Activated CD8-positive, alpha-beta memory T cell treated with anti-CD3 and anti-CD28 coated beads, Interleukin-2, amount 10 ng/mL, durations not matched to agents 7 days and 5 days (primary cell): ENCODE data around the gene TOMM40. TPM values are rescaled to one million over a fixed set of nuclear protein-coding genes. Genes with fewer than 3 reads are reported as not detected.

Experiments used
- ATAC-seq: fragments of 150-1000 bp; cut with Tn5 transposase; one replicate; pipeline ENCODE4 v1.10.0; 2021; ENCODE audit warnings: moderate library complexity
- CTCF ChIA-PET: fragments of 350-600 bp; sonication (Branson Sonifier 250); formaldehyde crosslinking; loops from one replicate; lab custom pipeline; 2021; ENCODE audit warnings: antibody characterized with exemption; lab: Charles Lee
- DNase-seq: peaks from one replicate; pipeline ENCODE4 v3.0.0-alpha.2; 2020
- H3K27ac Mint-ChIP-seq: one replicate; pipeline ENCODE4 v1.8.0; 2021; ENCODE audit warnings: mild to moderate bottlenecking, mixed read lengths
- H3K27me3 Mint-ChIP-seq: one replicate; pipeline ENCODE4 v1.8.0; 2021; ENCODE audit warnings: mixed read lengths
- H3K36me3 Mint-ChIP-seq: one replicate; pipeline ENCODE4 v1.8.0; 2021; ENCODE audit warnings: mild to moderate bottlenecking, mixed read lengths
- H3K4me1 Mint-ChIP-seq: one replicate; pipeline ENCODE4 v1.8.0; 2021; ENCODE audit warnings: mixed read lengths
- H3K4me3 Mint-ChIP-seq: one replicate; pipeline ENCODE4 v1.8.0; 2021; ENCODE audit warnings: mild to moderate bottlenecking, moderate library complexity, mixed read lengths
- H3K9me3 Mint-ChIP-seq: one replicate; pipeline ENCODE4 v1.8.0; 2022; ENCODE audit warnings: low read depth, mixed read lengths
- total RNA-seq, 2 experiments: library from RNA; stranded (reverse); gene quantifications; one replicate each; pipeline ENCODE4 v1.2.3, GENCODE V29; 2021

TOMM40 gene
- 100 to 1,000 TPM in 1 of 2 experiments, 10 to 100 TPM in 1; 66.9 to 103 TPM for total RNA-seq

- H3K4me3 Mint-ChIP-seq, result peak within 1 kb of the TSS; percentile 90
- H3K36me3 Mint-ChIP-seq, result peaks cover 34% of the 10 kb centered on the region
- H3K27ac Mint-ChIP-seq, result peak within 1 kb of the TSS; percentile 91
- CTCF ChIA-PET, result interaction anchor here (0.9 to 1.4 kb wide), 3 partner anchors 12 to 168 kb away, joined by 3 to 8 read pairs (median 7); no protein-coding TSS in a partner anchor
- ATAC-seq (no peak), DNase-seq (peak; percentile 58)
- H3K27me3 Mint-ChIP-seq, result no peaks in the 10 kb centered on the region
- no peaks in the 10 kb centered on the region for H3K9me3 Mint-ChIP-seq
- H3K4me1 Mint-ChIP-seq, result peaks cover 38% of the 10 kb centered on the region
Measured at GRCh38 chr19:44891016-44891882, at the start of gene TOMM40. Gene TOMM40, plus strand, starts transcription at chr19:44891254. Its CDS starts 162 bp downstream, at chr19:44891416.

DNA sequence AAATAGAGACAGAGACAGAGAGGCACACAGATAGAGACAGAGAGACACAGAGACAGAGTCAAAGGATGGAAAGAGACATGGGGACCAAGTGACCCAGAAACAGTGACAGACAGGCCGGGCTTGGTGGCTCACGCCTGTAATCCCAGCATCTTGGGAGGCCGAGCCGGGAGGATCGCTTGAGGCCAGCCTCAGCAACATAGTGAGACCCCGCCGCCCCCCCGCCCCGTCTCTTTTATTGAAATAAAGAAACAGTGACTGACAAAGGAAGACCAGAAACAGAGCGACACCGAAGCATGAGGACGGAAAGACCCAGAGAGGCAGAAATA, 45.8 kb upstream of the TOMM40 start:
- no peaks in the 10 kb centered on the region for H3K9me3 Mint-ChIP-seq
- H3K4me3 Mint-ChIP-seq, result peak overlapping the region; percentile 74
- CTCF ChIA-PET, result interaction anchor here (1.1 to 2.5 kb wide), 5 partner anchors 60 to 190 kb away, joined by 4 to 12 read pairs (median 4); no protein-coding TSS in a partner anchor
- H3K27me3 Mint-ChIP-seq, result peaks cover 38% of the 10 kb centered on the region
- no peaks in the 10 kb centered on the region for H3K36me3 Mint-ChIP-seq
- peaks cover 21% of the 10 kb centered on the region for H3K4me1 Mint-ChIP-seq
- DNase-seq, result no peak
- H3K27ac Mint-ChIP-seq, result peak overlapping the region; percentile 55
- ATAC-seq, result no peak

DNA sequence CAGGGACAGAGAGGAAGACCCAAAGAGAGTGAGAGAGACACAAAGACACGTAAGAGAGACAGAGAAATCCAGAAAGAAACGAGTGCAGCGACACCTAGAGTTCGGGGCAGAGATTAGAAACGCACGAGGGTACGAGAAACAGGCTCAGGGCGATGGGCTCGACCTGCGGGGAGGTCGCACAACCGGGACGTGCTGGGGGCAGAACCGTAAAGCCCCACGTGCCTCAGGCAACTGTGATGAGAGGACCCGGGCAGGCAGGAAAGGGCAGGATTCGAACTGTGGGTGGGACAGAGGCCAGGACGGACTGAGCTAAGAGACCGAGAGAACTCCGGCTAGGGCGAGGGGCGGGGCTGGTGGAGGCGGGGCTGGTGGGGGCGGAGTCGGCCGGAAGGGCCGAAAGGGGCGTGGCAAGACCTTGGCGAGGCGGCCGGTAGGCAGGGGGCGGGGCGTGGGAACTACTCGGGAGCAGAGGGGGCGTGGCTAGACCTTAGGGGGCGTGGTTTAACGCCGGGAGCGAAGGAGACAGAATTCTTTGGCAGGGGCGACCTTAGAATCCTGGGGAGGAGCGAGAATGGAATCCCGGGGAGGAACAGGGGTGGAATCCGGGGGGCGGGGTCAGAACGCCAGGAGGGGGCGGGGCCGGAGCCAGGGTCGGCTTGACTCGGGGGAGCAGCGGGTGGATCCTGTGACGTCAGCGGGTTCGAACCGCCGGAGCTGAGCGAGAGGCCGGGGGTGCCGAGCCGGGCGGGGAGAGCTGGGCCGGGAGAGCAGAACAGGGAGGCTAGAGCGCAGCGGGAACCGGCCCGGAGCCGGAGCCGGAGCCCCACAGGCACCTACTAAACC, 45.2 kb upstream of the TOMM40 start, which contains the start of gene NECTIN2:
NECTIN2 (plus strand) TSS at position 686 of the 843 bp plus-strand sequence. CDS start 229 bp downstream, outside the sequence.
- CTCF ChIA-PET, result interaction anchor here (0.7 to 2.5 kb wide), 9 partner anchors 38 to 191 kb away, joined by 3 to 12 read pairs (median 4); no protein-coding TSS in a partner anchor
- peaks cover 38% of the 10 kb centered on the region for H3K27me3 Mint-ChIP-seq
- DNase-seq (peak; percentile 93), ATAC-seq (peak; percentile 74)
- H3K36me3 Mint-ChIP-seq, result no peaks in the 10 kb centered on the region
- H3K27ac Mint-ChIP-seq, result peak within 1 kb of the TSS; percentile 55
- no peaks in the 10 kb centered on the region for H3K9me3 Mint-ChIP-seq
- H3K4me1 Mint-ChIP-seq, result peaks cover 21% of the 10 kb centered on the region
- peak within 1 kb of the TSS; percentile 74 for H3K4me3 Mint-ChIP-seq

DNA sequence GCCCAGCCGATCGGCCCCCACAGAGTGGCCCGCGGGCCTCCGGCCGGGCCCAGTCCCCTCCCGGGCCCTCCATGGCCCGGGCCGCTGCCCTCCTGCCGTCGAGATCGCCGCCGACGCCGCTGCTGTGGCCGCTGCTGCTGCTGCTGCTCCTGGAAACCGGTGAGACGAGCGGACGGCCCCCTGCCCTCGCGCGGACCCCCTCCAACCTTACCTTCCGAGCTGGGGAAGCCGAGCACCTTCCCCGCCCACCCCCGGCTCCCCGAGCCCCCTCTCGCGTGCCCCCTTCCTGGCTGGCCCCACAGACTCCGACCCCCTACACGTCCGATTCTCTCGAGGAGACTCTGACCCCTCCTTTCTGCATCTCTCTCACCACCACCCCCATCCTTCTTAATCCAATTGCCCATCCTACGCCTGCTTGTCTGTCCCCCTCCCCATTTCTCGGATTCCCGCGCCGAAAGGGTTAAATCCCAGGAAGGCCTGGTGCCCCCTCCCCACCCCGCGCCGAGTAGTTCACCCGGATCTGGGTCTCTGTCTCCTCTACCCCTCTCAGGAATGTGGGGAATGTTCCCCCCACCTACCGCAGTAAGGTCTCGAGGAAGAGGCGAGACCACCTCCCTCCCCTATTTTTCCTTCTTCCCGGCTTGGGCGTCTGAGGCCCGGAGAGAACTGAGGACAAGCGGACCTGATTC, 44.5 kb upstream of the TOMM40 start:
- peaks cover 41% of the 10 kb centered on the region for H3K27me3 Mint-ChIP-seq
- H3K4me3 Mint-ChIP-seq, result peak overlapping the region; percentile 74
- ATAC-seq (no peak), DNase-seq (no peak)
- no peaks in the 10 kb centered on the region for H3K9me3 Mint-ChIP-seq
- CTCF ChIA-PET, result interaction anchor here (0.9 to 2.5 kb wide), 8 partner anchors 12 to 192 kb away, joined by 3 to 12 read pairs (median 4); no protein-coding TSS in a partner anchor
- no peaks in the 10 kb centered on the region for H3K36me3 Mint-ChIP-seq
- H3K27ac Mint-ChIP-seq, result no peak overlapping the region
- H3K4me1 Mint-ChIP-seq, result peaks cover 19% of the 10 kb centered on the region

- DNase-seq (no peak), ATAC-seq (no peak)
- Mint-ChIP-seq H3K4me1 (peaks cover 19% of the 10 kb centered on the region), H3K36me3 (no peaks in the 10 kb centered on the region), H3K9me3 (no peaks in the 10 kb centered on the region), H3K4me3 (peak overlapping the region; percentile 19), H3K27me3 (peaks cover 41% of the 10 kb centered on the region), H3K27ac (no peak overlapping the region)
- CTCF ChIA-PET, result interaction anchor here (0.9 to 2.5 kb wide), 6 partner anchors 12 to 193 kb away, joined by 3 to 12 read pairs (median 4); no protein-coding TSS in a partner anchor
Measured at GRCh38 chr19:44847144-44848035, 43.7 kb upstream of the TOMM40 start.

DNA sequence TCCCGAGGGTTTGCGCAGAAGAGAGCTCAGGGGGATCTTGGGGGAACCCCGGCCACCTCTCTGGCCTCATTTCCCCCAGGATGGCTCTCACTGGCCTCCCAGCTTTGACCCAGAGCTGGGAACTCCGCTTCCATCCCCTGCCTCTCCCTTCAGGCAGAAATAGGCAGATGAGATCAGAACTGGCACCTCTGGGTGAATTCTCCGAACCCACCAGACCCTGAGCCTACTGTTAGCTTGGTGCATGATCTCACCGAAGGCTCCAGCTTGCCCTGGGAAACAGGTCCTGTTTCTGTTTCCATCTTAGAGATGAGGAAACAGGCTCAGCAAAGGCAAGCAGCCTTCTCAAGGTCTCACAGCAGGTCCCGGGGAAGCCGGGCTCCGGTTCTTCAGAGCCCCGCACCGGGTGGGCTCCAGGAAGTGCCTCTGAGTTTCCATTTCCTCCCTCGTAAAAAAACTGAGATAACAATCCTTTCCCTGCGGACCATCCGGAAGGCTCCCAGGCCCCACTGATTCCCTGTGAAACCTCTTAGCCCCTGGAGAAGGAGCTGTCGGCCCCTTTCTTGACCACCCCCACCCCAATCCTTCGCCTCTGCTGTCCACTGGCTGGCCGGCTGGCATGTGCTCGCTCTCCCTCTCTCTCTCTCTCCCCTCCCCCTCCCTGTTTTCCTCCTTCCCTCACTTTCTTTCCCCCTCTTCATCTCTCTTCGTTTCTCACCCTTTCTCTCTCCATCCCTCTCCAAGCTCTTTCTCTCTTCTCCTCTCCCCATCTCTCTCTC, 42.8 kb upstream of the TOMM40 start:
- no peak overlapping the region for H3K27ac Mint-ChIP-seq
- no peak overlapping the region for H3K4me3 Mint-ChIP-seq
- peaks cover 44% of the 10 kb centered on the region for H3K27me3 Mint-ChIP-seq
- H3K9me3 Mint-ChIP-seq, result no peaks in the 10 kb centered on the region
- no peaks in the 10 kb centered on the region for H3K36me3 Mint-ChIP-seq
- DNase-seq (no peak), ATAC-seq (no peak)
- CTCF ChIA-PET, result interaction anchor here (0.9 to 1.8 kb wide), 4 partner anchors 11 to 194 kb away, joined by 3 to 4 read pairs (median 4); no protein-coding TSS in a partner anchor
- H3K4me1 Mint-ChIP-seq, result peaks cover 19% of the 10 kb centered on the region

DNA sequence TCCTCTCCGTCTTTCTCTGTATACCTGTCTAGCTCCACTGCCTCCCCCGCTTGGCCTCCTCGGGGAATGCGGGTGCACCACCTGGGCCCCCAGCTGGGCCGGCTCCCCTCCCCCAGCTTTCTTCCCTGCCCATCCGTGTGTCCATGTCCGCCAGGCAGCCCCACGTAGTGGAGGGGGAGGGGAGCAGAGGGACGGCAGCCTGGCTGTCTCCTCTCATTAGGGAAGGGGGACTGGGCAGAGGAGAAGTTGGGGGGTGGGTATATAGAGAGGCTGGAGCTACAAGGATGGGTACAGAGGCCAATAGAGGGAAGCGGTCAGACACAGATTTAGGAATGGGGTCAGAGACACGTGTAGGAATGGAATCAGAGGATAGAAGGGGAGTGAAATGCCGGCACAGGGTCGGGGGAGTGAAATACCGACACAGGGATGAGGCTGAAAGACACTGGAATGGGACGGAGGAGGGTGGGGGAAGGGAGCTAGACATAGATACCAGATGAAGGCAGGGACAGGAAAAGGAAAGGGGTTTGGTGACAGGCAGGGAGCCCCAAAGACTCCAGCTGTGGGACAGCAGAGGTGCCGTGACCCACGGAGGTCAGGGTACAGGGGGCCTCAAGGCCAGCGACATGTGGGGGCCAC, 42.1 kb upstream of the TOMM40 start:
- ATAC-seq (no peak), DNase-seq (no peak)
- CTCF ChIA-PET, result interaction anchor here (0.9 kb wide), 3 partner anchors 65 to 194 kb away, joined by 3 to 4 read pairs (median 3); no protein-coding TSS in a partner anchor
- peaks cover 48% of the 10 kb centered on the region for H3K27me3 Mint-ChIP-seq
- H3K9me3 Mint-ChIP-seq, result no peaks in the 10 kb centered on the region
- no peak overlapping the region for H3K4me3 Mint-ChIP-seq
- H3K36me3 Mint-ChIP-seq, result no peaks in the 10 kb centered on the region
- peaks cover 19% of the 10 kb centered on the region for H3K4me1 Mint-ChIP-seq
- H3K27ac Mint-ChIP-seq, result no peak overlapping the region

- CTCF ChIA-PET, result interaction anchor here (1.2 to 1.3 kb wide), 2 partner anchors 127 to 128 kb away, joined by 3 to 4 read pairs; no protein-coding TSS in a partner anchor
- H3K4me1 Mint-ChIP-seq, result peaks cover 9% of the 10 kb centered on the region
Measured at GRCh38 chr19:44850641-44851109, 40.4 kb upstream of the TOMM40 start.

GRCh38 chr19:44851427-44851826, 39.6 kb upstream of the TOMM40 start:
- ATAC-seq, result no peak
- CTCF ChIA-PET, result interaction anchor here (1.2 to 1.4 kb wide), 3 partner anchors 127 to 281 kb away, joined by 3 to 4 read pairs (median 3); no protein-coding TSS in a partner anchor
- no peak overlapping the region for H3K4me3 Mint-ChIP-seq
- H3K4me1 Mint-ChIP-seq, result peaks cover 12% of the 10 kb centered on the region
- no peak for DNase-seq
- H3K27ac Mint-ChIP-seq, result no peak overlapping the region
- peaks cover 40% of the 10 kb centered on the region for H3K27me3 Mint-ChIP-seq
- H3K9me3 Mint-ChIP-seq, result no peaks in the 10 kb centered on the region
- H3K36me3 Mint-ChIP-seq, result no peaks in the 10 kb centered on the region

More at GRCh38 chr19:44850641-44851109, 40.4 kb upstream of the TOMM40 start:
- Mint-ChIP-seq H3K4me3 (no peak overlapping the region), H3K36me3 (no peaks in the 10 kb centered on the region), H3K27me3 (peaks cover 40% of the 10 kb centered on the region), H3K27ac (no peak overlapping the region), H3K9me3 (no peaks in the 10 kb centered on the region)
- ATAC-seq, result no peak
- DNase-seq, result no peak

GRCh38 chr19:44855606-44856005, 35.4 kb upstream of the TOMM40 start:
- H3K27me3 Mint-ChIP-seq, result peaks cover 10% of the 10 kb centered on the region
- H3K36me3 Mint-ChIP-seq, result no peaks in the 10 kb centered on the region
- no peak for ATAC-seq
- H3K27ac Mint-ChIP-seq, result no peak overlapping the region
- H3K9me3 Mint-ChIP-seq, result no peaks in the 10 kb centered on the region
- H3K4me3 Mint-ChIP-seq, result no peak overlapping the region
- peaks cover 4% of the 10 kb centered on the region for H3K4me1 Mint-ChIP-seq
- CTCF ChIA-PET, result no interaction called here
- DNase-seq, result no peak
